PC-9 (cell line): ENCODE results near the gene RBM3. TPM values are rescaled to one million over a fixed set of nuclear protein-coding genes. Genes with fewer than 3 reads are reported as not detected.

Experiments
- BruUV-seq: library from RNA; stranded (reverse); fragments of 400-500 nt; replicated peaks from 2 replicates; lab custom pipeline; 2021; lab: Mats Ljungman, UMichigan
- CTCF ChIA-PET: fragments of 300-600 bp; sonication (Branson Sonifier 250); formaldehyde crosslinking; loops from one replicate; lab custom pipeline; 2022; ENCODE audit warnings: antibody characterized with exemption; lab: Charles Lee
- POLR2A ChIA-PET: fragments of 300-600 bp; sonication (Branson Sonifier 250); formaldehyde crosslinking; loops from one replicate; lab custom pipeline; 2022; ENCODE audit warnings: antibody characterized with exemption; ENCODE audit not compliant: unreplicated experiment; lab: Charles Lee
- DNase-seq, 2 experiments: peaks; one replicate each; pipeline versions ENCODE4 v3.0.0 to v3.0.0-alpha.2; 2015 to 2022; ENCODE audit warnings: mixed read lengths in 1 of 2
- H2AFZ ChIP-seq: fragments of 200-600 bp; sonication (generic); 2 replicates; pipeline ENCODE4 v1.8.1; 2017; ENCODE audit warnings: antibody characterized with exemption
- H3F3A ChIP-seq: fragments of 200-600 bp; sonication (generic); 2 replicates; pipeline ENCODE4 v1.8.1; 2017; ENCODE audit warnings: antibody characterized with exemption, mild to moderate bottlenecking, low read depth; ENCODE audit not compliant: insufficient read depth
- H3K27ac ChIP-seq: fragments of 200-600 bp; sonication (generic); 2 replicates; pipeline ENCODE4 v1.6.1; 2016; ENCODE audit warnings: mixed run types
- H3K27me3 ChIP-seq: fragments of 200-600 bp; sonication (generic); 2 replicates; pipeline ENCODE4 v1.6.1; 2016; ENCODE audit warnings: low read depth, mixed run types; ENCODE audit not compliant: insufficient read depth
- H3K36me3 ChIP-seq: fragments of 200-600 bp; sonication (generic); 2 replicates; pipeline ENCODE4 v1.6.1; 2016; ENCODE audit warnings: low read depth, mixed run types
- H3K4me1 ChIP-seq: fragments of 200-600 bp; sonication (generic); replicated peaks from 2 replicates; pipeline ENCODE4 v1.6.1; 2016; ENCODE audit warnings: mixed run types; ENCODE audit not compliant: insufficient read depth
- H3K4me2 ChIP-seq: fragments of 200-600 bp; sonication (generic); 2 replicates; pipeline ENCODE4 v1.6.1; 2017; ENCODE audit warnings: mixed run types
- H3K4me3 ChIP-seq: fragments of 200-600 bp; sonication (generic); 2 replicates; pipeline ENCODE4 v1.6.1; 2016; ENCODE audit warnings: mixed run types
- H3K79me2 ChIP-seq: fragments of 200-600 bp; sonication (generic); 2 replicates; pipeline ENCODE4 v1.6.1; 2017; ENCODE audit warnings: low read depth, mixed run types
- H3K9me2 ChIP-seq: fragments of 200-600 bp; sonication (generic); 2 replicates; pipeline ENCODE4 v1.8.1; 2017; ENCODE audit warnings: mild to moderate bottlenecking; ENCODE audit not compliant: insufficient read depth
- H3K9me3 ChIP-seq: fragments of 200-600 bp; sonication (generic); 2 replicates; pipeline ENCODE4 v1.8.1; 2016; ENCODE audit warnings: low read depth; ENCODE audit not compliant: insufficient read depth
- H4K20me1 ChIP-seq: fragments of 200-600 bp; sonication (generic); 2 replicates; pipeline ENCODE4 v1.8.1; 2017; ENCODE audit not compliant: insufficient read depth
- EZH2 ChIP-seq: fragments of 200-600 bp; sonication (generic); IDR thresholded peaks from 2 replicates; pipeline ENCODE4 v1.8.0; 2017; ENCODE audit warnings: antibody characterized with exemption, low read depth
- intact Hi-C: fragments of 100-400 bp; cut with micrococcal nuclease; formaldehyde crosslinking; loops from one replicate; pipeline ENCODE4 v1.10.0; 2022; ENCODE audit not compliant: unreplicated experiment
- total RNA-seq: library from RNA; stranded (reverse); gene quantifications from 2 replicates; pipeline ENCODE4 v1.2.3, GENCODE V29; 2021
- TF ChIP-seq, protein P1 (sequence below): fragments of 200-600 bp; sonication (generic); conservative IDR thresholded peaks from 2 replicates; pipeline ENCODE4 v1.6.1; 2017; ENCODE audit warnings: mixed run types, antibody characterized with exemption, mild to moderate bottlenecking, moderate library complexity

Gene RBM3
- total RNA-seq, 1 experiment from 2014 or later, result 134 TPM

DNA sequence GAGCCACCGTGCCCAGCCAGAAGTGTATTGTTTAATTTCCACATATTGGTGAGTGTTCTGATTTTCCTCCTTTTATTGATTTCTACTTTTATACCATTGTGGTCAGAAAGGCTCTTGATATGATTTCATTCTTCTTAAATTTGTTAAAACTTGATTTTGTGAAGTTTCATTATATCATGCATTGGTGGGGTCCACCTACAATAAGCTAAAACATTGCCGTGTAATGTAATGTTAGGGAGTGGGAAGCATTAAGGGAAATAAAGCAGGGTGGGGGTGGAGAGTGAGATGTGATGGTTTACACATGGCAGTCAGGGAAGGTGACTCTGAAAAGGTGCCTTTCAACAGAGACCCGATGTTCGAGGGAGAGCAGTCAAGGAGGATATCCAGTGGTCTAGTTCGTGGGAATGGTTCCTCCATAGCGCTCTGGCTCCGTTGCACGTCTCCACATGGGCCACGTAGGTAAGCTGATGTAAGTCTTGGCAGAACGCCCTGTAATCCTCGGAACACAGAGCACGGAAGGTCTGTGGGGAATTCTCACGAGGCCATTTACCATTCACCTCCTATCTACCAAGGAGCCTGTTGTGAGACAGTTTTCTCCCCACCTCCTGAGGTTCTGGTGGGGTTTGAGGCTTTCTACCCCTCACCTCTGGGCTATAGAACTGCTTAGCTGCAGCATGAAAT lies 15.3 kb downstream of the RBM3 start:
- Histone ChIP-seq H4K20me1 (no peaks in the 10 kb centered on the region), H2AFZ (no peak overlapping the region), H3K27me3 (no peaks in the 10 kb centered on the region), H3K9me2 (no peaks in the 10 kb centered on the region), H3K36me3 (no peaks in the 10 kb centered on the region), H3K9me3 (no peaks in the 10 kb centered on the region), H3K4me3 (no peak overlapping the region), H3K4me2 (no peak overlapping the region), H3K79me2 (no peaks in the 10 kb centered on the region), H3K27ac (no peak overlapping the region), H3F3A (no peaks in the 10 kb centered on the region), H3K4me1 (no peaks in the 10 kb centered on the region)
- DNase-seq, result no peak
- TF ChIP-seq EZH2, result no peak
- TF ChIP-seq, protein P1, sequence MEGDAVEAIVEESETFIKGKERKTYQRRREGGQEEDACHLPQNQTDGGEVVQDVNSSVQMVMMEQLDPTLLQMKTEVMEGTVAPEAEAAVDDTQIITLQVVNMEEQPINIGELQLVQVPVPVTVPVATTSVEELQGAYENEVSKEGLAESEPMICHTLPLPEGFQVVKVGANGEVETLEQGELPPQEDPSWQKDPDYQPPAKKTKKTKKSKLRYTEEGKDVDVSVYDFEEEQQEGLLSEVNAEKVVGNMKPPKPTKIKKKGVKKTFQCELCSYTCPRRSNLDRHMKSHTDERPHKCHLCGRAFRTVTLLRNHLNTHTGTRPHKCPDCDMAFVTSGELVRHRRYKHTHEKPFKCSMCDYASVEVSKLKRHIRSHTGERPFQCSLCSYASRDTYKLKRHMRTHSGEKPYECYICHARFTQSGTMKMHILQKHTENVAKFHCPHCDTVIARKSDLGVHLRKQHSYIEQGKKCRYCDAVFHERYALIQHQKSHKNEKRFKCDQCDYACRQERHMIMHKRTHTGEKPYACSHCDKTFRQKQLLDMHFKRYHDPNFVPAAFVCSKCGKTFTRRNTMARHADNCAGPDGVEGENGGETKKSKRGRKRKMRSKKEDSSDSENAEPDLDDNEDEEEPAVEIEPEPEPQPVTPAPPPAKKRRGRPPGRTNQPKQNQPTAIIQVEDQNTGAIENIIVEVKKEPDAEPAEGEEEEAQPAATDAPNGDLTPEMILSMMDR, result no peak
- no TSS peak for BruUV-seq
- POLR2A ChIA-PET, result no interaction called here
- CTCF ChIA-PET, result no interaction called here
- intact Hi-C loops, result no loop called here

DNA sequence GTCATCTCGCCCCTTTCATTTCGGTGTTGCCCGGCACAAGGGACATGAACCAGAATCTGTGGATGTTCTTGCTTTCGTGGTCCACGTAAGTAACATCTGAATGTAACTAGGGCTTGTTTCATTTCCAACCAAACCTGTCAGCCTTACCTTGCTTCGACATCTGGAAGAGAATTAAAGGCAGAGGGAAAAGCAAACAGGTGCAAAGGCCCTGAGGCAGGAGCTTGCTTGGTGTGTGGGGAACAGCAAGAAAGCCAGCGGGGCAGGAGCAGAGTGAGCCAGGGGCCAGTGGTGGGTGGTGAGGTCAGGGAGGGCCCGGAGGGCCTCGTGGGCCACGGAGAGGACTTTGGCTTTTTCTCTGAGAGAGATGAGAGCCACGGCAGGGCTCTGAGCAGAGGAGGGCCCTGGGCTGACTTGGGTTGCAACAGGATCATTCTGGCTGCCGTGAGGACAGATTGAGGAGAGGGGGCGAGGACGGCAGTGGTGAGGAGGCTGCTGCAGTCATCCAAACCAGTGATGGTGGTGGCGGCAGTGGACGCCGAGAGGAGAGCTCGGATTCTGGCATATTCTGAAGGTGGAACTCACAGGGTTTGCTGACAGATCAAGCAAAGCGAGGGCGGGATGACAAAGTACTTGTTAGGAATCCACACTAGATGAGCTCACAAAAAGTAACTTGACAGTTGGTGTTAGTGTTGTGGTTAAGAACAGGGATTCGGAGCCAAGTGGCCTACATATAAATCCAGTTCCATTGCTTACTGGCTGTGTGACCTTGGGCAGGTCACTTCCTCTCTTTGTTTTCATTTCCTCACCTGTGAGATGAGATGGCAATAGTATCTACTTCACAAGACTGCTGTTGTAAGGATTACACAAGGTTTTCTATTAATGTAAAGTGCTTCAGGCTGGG lies 16.2 kb downstream of the RBM3 start:
- H3F3A ChIP-seq, result no peaks in the 10 kb centered on the region
- intact Hi-C loops, result no loop called here
- no peak overlapping the region for H3K4me2 ChIP-seq
- DNase-seq, result no peak
- no peaks in the 10 kb centered on the region for H3K4me1 ChIP-seq
- H3K9me2 ChIP-seq, result no peaks in the 10 kb centered on the region
- H3K79me2 ChIP-seq, result no peaks in the 10 kb centered on the region
- no peak overlapping the region for H3K27ac ChIP-seq
- H3K4me3 ChIP-seq, result no peak overlapping the region
- no peaks in the 10 kb centered on the region for H3K36me3 ChIP-seq
- H4K20me1 ChIP-seq, result no peaks in the 10 kb centered on the region
- no TSS peak for BruUV-seq
- CTCF ChIA-PET, result no interaction called here
- POLR2A ChIA-PET, result no interaction called here
- TF ChIP-seq EZH2, result no peak
- TF ChIP-seq, protein P1, result no peak
- no peak overlapping the region for H2AFZ ChIP-seq
- no peaks in the 10 kb centered on the region for H3K9me3 ChIP-seq
- H3K27me3 ChIP-seq, result no peaks in the 10 kb centered on the region

DNA sequence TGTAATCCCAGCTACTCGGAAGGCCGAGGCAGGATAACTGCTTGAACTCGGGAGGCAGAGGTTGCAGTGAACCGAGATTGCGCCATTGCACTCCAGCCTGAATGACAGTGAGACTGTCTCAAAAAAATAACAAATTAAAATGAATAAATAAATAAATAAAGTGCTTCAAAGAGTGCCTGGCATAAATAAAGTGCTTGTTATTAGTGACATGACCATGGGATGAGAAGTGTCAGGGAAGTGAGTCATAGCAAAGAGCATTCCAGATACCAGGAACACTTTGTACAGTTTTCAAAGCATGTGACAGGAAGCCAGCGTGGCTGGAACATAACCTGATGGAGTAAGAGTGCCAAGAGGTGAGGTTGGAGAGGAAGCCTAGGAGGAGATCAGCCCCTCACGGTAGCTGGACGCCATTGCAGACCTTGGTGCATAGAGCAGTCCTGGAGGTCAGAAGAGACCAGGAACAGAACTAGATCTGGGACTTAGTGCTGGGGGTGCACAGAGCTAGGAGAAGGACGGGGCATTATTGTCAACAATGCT lies 17.0 kb downstream of the RBM3 start:
- POLR2A ChIA-PET, result no interaction called here

More for the DNA sequence above, 17.0 kb downstream of the RBM3 start:
- H3K4me2 ChIP-seq, result no peak overlapping the region
- CTCF ChIA-PET, result no interaction called here
- no peaks in the 10 kb centered on the region for H3K9me3 ChIP-seq
- H3K4me3 ChIP-seq, result no peak overlapping the region
- intact Hi-C loops, result no loop called here
- no peaks in the 10 kb centered on the region for H3F3A ChIP-seq
- H3K27ac ChIP-seq, result no peak overlapping the region
- no peaks in the 10 kb centered on the region for H3K79me2 ChIP-seq
- no peaks in the 10 kb centered on the region for H4K20me1 ChIP-seq
- H3K27me3 ChIP-seq, result no peaks in the 10 kb centered on the region
- H2AFZ ChIP-seq, result no peak overlapping the region
- H3K9me2 ChIP-seq, result no peaks in the 10 kb centered on the region
- TF ChIP-seq EZH2, result no peak
- H3K36me3 ChIP-seq, result no peaks in the 10 kb centered on the region
- H3K4me1 ChIP-seq, result no peaks in the 10 kb centered on the region
- DNase-seq, result no peak
- BruUV-seq, result no TSS peak
